GM21381 (cell line): ENCODE measurements around the gene SLC24A3.
"Not testable (repeated sequence)": the region's sequence is repeated elsewhere in the genome, so short reads cannot be mapped to it uniquely, and the experiment has no call there.

Experiments
- ATAC-seq: cut with Tn5 transposase; IDR thresholded peaks from one replicate; pipeline ENCODE4 v1.9.1; 2021; ENCODE audit warnings: mild to moderate bottlenecking, moderate library complexity; ENCODE audit not compliant: unreplicated experiment

Gene SLC24A3

GRCh38 chr20:19659448-19659847, 447.0 kb downstream of the SLC24A3 start:
- ATAC-seq: no peak

- ATAC-seq: no peak
Observed at GRCh38 chr20:19660808-19661378, 448.5 kb downstream of the SLC24A3 start.

GRCh38 chr20:19661717-19662636, 449.5 kb downstream of the SLC24A3 start:
- no peak for ATAC-seq

GRCh38 chr20:19662637-19662995, 450.2 kb downstream of the SLC24A3 start:
- no peak for ATAC-seq

GRCh38 chr20:19668418-19668817, 456.0 kb downstream of the SLC24A3 start:
- ATAC-seq: no peak

- ATAC-seq: no peak
Observed at GRCh38 chr20:19670829-19671228, 458.4 kb downstream of the SLC24A3 start.

- no peak for ATAC-seq
Observed at GRCh38 chr20:19671374-19671773, 458.9 kb downstream of the SLC24A3 start.

GRCh38 chr20:19672498-19672897, 460.1 kb downstream of the SLC24A3 start:
- no peak for ATAC-seq

- ATAC-seq: no peak
Observed at GRCh38 chr20:19673575-19673974, 461.1 kb downstream of the SLC24A3 start.

GRCh38 chr20:19676202-19676601, 463.8 kb downstream of the SLC24A3 start:
- ATAC-seq: no peak

- no peak for ATAC-seq
Observed at GRCh38 chr20:19677336-19677735, 464.9 kb downstream of the SLC24A3 start.

GRCh38 chr20:19678591-19678990, 466.1 kb downstream of the SLC24A3 start:
- not testable (repeated sequence) for ATAC-seq

- no peak for ATAC-seq
Observed at GRCh38 chr20:19679900-19680495, 467.6 kb downstream of the SLC24A3 start.

- ATAC-seq: no peak
Observed at GRCh38 chr20:19682249-19682648, 469.8 kb downstream of the SLC24A3 start.

- no peak for ATAC-seq
Observed at GRCh38 chr20:19683188-19683587, 470.7 kb downstream of the SLC24A3 start.

- ATAC-seq: no peak
Observed at GRCh38 chr20:19683822-19684221, 471.4 kb downstream of the SLC24A3 start.

- no peak for ATAC-seq
Observed at GRCh38 chr20:19688031-19688806, 475.8 kb downstream of the SLC24A3 start.

GRCh38 chr20:19690462-19690861, 478.0 kb downstream of the SLC24A3 start:
- no peak for ATAC-seq

GRCh38 chr20:19691125-19691524, 478.7 kb downstream of the SLC24A3 start:
- ATAC-seq: no peak

GRCh38 chr20:19692100-19692499, 479.7 kb downstream of the SLC24A3 start:
- no peak for ATAC-seq

- ATAC-seq: no peak
Observed at GRCh38 chr20:19692685-19693119, 480.3 kb downstream of the SLC24A3 start.
